WTC11 (cell line): ENCODE results near the gene MNX1. TPM values are rescaled to one million over a fixed set of nuclear protein-coding genes. Genes with fewer than 3 reads are reported as not detected.

Experiments used
- ATAC-seq: fragments of 200-7000 bp; cut with Tn5 transposase; 2 replicates; pipeline ENCODE4 v1.10.0; 2021; ENCODE audit warnings: mild to moderate bottlenecking, moderate library complexity
- CTCF ChIA-PET: fragments of 300-600 bp; sonication (Branson Sonifier 250); formaldehyde crosslinking; loops from one replicate; lab custom pipeline; 2021; ENCODE audit warnings: antibody characterized with exemption; lab: Charles Lee
- POLR2A ChIA-PET: fragments of 350-600 bp; sonication (Branson Sonifier 250); formaldehyde crosslinking; loops from one replicate; lab custom pipeline; 2021; ENCODE audit warnings: antibody characterized with exemption; lab: Charles Lee
- DNase-seq: peaks from one replicate; pipeline ENCODE4 v3.0.0; 2021; ENCODE audit warnings: low spot score
- H3K27ac Mint-ChIP-seq: 2 replicates; pipeline ENCODE4 v1.8.0; 2021; ENCODE audit warnings: mixed read lengths
- H3K27me3 Mint-ChIP-seq: 2 replicates; pipeline ENCODE4 v1.8.0; 2021; ENCODE audit warnings: low read depth, mild to moderate bottlenecking, moderate library complexity, mixed read lengths
- H3K36me3 Mint-ChIP-seq: 2 replicates; pipeline ENCODE4 v1.8.0; 2021; ENCODE audit warnings: mixed read lengths
- H3K4me1 Mint-ChIP-seq: 2 replicates; pipeline ENCODE4 v1.8.0; 2022; ENCODE audit warnings: mixed read lengths
- H3K4me3 Mint-ChIP-seq: 2 replicates; pipeline ENCODE4 v1.8.0; 2021; ENCODE audit warnings: mild to moderate bottlenecking, moderate library complexity, mixed read lengths
- H3K9me3 Mint-ChIP-seq: 2 replicates; pipeline ENCODE4 v1.8.0; 2021; ENCODE audit warnings: mixed read lengths
- ATF1 ChIP-seq: sonication (generic); formaldehyde crosslinking; IDR thresholded peaks from 2 replicates; pipeline ENCODE4 v1.8.1; 2023; ENCODE audit warnings: mild to moderate bottlenecking, moderate library complexity, missing genetic modification reagents
- CBFB ChIP-seq: sonication (generic); formaldehyde crosslinking; IDR thresholded peaks from 2 replicates; pipeline ENCODE4 v1.8.1; 2022; ENCODE audit warnings: mild to moderate bottlenecking, low read depth, missing genetic modification reagents
- CREM ChIP-seq: sonication (generic); formaldehyde crosslinking; IDR thresholded peaks from 2 replicates; pipeline ENCODE4 v1.8.1; 2022; ENCODE audit warnings: mild to moderate bottlenecking, missing genetic modification reagents, moderate library complexity
- GTF2I ChIP-seq: fragments of 250-450 bp; sonication (Bioruptor Pico); conservative IDR thresholded peaks from 2 replicates; pipeline ENCODE4 v1.4.0; 2021; ENCODE audit warnings: mild to moderate bottlenecking
- ZNF423 ChIP-seq: fragments of 250-450 bp; sonication (Bioruptor Pico); IDR thresholded peaks from 2 replicates; pipeline ENCODE4 v2.1.2; 2022; ENCODE audit warnings: mild to moderate bottlenecking, moderate library complexity
- total RNA-seq: library from RNA; stranded (reverse); gene quantifications from 3 replicates; pipeline ENCODE4 v1.2.3, GENCODE V29; 2021
- TF ChIP-seq, protein P1 (sequence below): sonication (generic); formaldehyde crosslinking; IDR thresholded peaks from 2 replicates; pipeline ENCODE4 v1.8.1; 2023; ENCODE audit warnings: mild to moderate bottlenecking, moderate library complexity, missing genetic modification reagents
- TF ChIP-seq, protein P2 (sequence below): sonication (generic); formaldehyde crosslinking; IDR thresholded peaks from 2 replicates; pipeline ENCODE4 v1.8.0; 2022; ENCODE audit warnings: mild to moderate bottlenecking, missing genetic modification reagents
- TF ChIP-seq, protein P3 (sequence below): sonication (generic); formaldehyde crosslinking; IDR thresholded peaks from 2 replicates; pipeline ENCODE4 v1.8.0; 2023; ENCODE audit warnings: mild to moderate bottlenecking, missing genetic modification reagents
- TF ChIP-seq, protein P4 (sequence below): sonication (generic); formaldehyde crosslinking; IDR thresholded peaks from 2 replicates; pipeline ENCODE4 v1.8.0; 2022; ENCODE audit warnings: mild to moderate bottlenecking, missing genetic modification reagents
- TF ChIP-seq, protein P5 (sequence below): sonication (generic); formaldehyde crosslinking; IDR thresholded peaks from 2 replicates; pipeline ENCODE4 v1.8.0; 2023; ENCODE audit warnings: missing genetic modification reagents
- TF ChIP-seq, protein P6 (sequence below): sonication (generic); formaldehyde crosslinking; IDR thresholded peaks from 2 replicates; pipeline ENCODE4 v1.8.1; 2022; ENCODE audit warnings: low read depth, missing genetic modification reagents, borderline replicate concordance
- TF ChIP-seq, protein P7 (sequence below): fragments of 250-450 bp; sonication (Bioruptor Pico); IDR thresholded peaks from 2 replicates; pipeline ENCODE4 v1.8.0; 2021; ENCODE audit warnings: mild to moderate bottlenecking
- TF ChIP-seq, protein P8 (sequence below): fragments of 250-450 bp; sonication (Bioruptor Pico); conservative IDR thresholded peaks from 2 replicates; pipeline ENCODE4 v1.9.0; 2021; ENCODE audit warnings: mild to moderate bottlenecking
- TF ChIP-seq, protein P9 (sequence below): fragments of 250-450 bp; sonication (Bioruptor Pico); IDR thresholded peaks from 2 replicates; pipeline ENCODE4 v2.1.2; 2022; ENCODE audit warnings: mild to moderate bottlenecking, moderate library complexity

The MNX1 gene
- total RNA-seq, 1 experiment from 2014 or later = 0.46 TPM

DNA sequence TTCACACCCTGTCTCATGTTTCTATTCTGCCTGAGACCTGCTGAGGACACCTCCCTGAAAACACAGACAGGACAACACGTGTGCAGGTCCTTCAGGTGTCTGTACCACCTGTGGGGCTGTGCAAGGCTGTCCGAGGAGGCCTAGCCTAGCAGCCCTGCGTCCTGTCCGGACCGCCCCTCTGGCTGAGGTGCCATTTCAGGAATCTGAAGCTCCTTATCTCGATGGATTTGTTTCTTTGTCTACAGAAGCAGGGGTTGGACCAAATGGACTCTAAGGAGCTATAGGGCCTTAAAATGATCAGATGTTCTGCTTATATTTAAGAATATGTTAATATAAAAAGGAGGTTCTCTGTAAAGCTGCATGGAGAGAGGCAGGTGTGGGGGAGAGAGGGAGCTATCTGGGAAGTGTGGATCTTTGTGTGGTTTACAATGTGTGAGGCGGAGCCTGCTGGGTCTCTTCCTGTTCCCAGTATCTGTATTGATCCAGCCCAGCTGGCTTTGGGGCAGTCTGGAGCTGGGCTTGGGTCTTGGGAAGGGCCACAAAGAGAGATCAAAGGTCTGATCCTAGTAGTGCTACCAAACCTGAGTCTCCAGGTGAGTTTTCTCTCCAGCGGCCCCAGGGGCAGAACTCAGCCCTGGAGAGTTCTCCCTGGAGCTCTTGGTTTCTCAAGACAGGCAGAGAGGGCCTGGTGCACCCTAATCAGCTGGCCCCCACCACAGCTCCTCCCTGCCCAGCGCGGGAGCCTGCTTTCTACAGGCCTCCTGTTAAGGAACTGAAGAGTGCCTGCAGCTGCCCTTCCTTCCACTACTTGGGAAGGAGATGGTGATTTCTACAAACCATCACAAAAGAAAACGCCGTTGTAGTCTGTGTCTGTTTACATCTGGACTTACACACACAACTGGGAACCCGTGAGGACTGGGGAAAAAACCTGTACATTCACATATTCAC is 3.4 kb upstream of the MNX1 start:
- CTCF ChIA-PET = interaction anchor here (1.0 to 3.1 kb wide), 4 partner anchors 27 to 260 kb away, joined by 3 to 14 read pairs (median 8); partner anchors contain the start of gene NOM1
- Mint-ChIP-seq H3K36me3 (no peaks in the 10 kb centered on the region), H3K4me3 (peak overlapping the region; percentile 18; the same call in 1 of the 2 replicates), H3K27me3 (peaks cover 90% of the 10 kb centered on the region)
- DNase-seq = peak; percentile 46
- TF ChIP-seq, protein P1, sequence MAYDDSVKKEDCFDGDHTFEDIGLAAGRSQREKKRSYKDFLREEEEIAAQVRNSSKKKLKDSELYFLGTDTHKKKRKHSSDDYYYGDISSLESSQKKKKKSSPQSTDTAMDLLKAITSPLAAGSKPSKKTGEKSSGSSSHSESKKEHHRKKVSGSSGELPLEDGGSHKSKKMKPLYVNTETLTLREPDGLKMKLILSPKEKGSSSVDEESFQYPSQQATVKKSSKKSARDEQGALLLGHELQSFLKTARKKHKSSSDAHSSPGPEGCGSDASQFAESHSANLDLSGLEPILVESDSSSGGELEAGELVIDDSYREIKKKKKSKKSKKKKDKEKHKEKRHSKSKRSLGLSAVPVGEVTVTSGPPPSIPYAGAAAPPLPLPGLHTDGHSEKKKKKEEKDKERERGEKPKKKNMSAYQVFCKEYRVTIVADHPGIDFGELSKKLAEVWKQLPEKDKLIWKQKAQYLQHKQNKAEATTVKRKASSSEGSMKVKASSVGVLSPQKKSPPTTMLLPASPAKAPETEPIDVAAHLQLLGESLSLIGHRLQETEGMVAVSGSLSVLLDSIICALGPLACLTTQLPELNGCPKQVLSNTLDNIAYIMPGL = no peak
- TF ChIP-seq, all 79 proteins: peak for 0
- Mint-ChIP-seq H3K4me1 (peaks cover 62% of the 10 kb centered on the region), H3K9me3 (no peaks in the 10 kb centered on the region), H3K27ac (no peak overlapping the region)
- peak; percentile 35 for ATAC-seq
- POLR2A ChIA-PET = no interaction called here

DNA sequence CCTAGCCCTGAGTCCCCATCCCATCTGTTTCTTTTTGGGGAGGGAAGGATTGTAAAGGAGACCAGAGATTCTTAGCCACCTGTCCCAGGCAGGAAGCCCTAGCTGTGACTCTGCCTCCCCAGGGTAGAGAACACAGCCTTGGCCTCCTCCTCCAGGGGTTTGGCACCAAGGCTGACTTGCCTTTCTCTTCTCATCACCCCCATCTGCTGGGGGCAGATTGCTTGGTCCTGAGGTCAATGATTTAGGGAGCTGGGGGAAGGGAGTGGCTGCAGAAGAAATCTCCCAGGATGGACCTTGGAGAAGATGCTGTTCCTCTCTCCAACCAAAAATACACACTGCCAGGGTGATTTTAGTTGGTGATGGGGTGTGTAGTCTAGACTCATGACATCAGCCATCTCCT is 2.6 kb upstream of the MNX1 start:
- ATAC-seq (no peak), DNase-seq (no peak)
- peaks cover 60% of the 10 kb centered on the region for H3K4me1 Mint-ChIP-seq
- H3K36me3 Mint-ChIP-seq = no peaks in the 10 kb centered on the region
- no peaks in the 10 kb centered on the region for H3K9me3 Mint-ChIP-seq
- H3K27ac Mint-ChIP-seq = no peak overlapping the region
- peaks cover 90% of the 10 kb centered on the region for H3K27me3 Mint-ChIP-seq
- ChIA-PET POLR2A (no interaction called here), CTCF (interaction anchor here (0.9 to 3.1 kb wide), 5 partner anchors 19 to 260 kb away, joined by 3 to 14 read pairs (median 3); partner anchors contain the start of gene NOM1)
- H3K4me3 Mint-ChIP-seq = no peak overlapping the region
- TF ChIP-seq ZNF423 (CRISPR knock-in tag) (no peak), ATF1 (CRISPR knock-in tag) (no peak), CBFB (CRISPR knock-in tag) (no peak), GTF2I (no peak), CREM (no peak)
- TF ChIP-seq, protein P2, sequence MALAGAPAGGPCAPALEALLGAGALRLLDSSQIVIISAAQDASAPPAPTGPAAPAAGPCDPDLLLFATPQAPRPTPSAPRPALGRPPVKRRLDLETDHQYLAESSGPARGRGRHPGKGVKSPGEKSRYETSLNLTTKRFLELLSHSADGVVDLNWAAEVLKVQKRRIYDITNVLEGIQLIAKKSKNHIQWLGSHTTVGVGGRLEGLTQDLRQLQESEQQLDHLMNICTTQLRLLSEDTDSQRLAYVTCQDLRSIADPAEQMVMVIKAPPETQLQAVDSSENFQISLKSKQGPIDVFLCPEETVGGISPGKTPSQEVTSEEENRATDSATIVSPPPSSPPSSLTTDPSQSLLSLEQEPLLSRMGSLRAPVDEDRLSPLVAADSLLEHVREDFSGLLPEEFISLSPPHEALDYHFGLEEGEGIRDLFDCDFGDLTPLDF (CRISPR knock-in tag) = no peak
- TF ChIP-seq, protein P3, sequence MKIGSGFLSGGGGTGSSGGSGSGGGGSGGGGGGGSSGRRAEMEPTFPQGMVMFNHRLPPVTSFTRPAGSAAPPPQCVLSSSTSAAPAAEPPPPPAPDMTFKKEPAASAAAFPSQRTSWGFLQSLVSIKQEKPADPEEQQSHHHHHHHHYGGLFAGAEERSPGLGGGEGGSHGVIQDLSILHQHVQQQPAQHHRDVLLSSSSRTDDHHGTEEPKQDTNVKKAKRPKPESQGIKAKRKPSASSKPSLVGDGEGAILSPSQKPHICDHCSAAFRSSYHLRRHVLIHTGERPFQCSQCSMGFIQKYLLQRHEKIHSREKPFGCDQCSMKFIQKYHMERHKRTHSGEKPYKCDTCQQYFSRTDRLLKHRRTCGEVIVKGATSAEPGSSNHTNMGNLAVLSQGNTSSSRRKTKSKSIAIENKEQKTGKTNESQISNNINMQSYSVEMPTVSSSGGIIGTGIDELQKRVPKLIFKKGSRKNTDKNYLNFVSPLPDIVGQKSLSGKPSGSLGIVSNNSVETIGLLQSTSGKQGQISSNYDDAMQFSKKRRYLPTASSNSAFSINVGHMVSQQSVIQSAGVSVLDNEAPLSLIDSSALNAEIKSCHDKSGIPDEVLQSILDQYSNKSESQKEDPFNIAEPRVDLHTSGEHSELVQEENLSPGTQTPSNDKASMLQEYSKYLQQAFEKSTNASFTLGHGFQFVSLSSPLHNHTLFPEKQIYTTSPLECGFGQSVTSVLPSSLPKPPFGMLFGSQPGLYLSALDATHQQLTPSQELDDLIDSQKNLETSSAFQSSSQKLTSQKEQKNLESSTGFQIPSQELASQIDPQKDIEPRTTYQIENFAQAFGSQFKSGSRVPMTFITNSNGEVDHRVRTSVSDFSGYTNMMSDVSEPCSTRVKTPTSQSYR = no peak
- TF ChIP-seq, protein P4, sequence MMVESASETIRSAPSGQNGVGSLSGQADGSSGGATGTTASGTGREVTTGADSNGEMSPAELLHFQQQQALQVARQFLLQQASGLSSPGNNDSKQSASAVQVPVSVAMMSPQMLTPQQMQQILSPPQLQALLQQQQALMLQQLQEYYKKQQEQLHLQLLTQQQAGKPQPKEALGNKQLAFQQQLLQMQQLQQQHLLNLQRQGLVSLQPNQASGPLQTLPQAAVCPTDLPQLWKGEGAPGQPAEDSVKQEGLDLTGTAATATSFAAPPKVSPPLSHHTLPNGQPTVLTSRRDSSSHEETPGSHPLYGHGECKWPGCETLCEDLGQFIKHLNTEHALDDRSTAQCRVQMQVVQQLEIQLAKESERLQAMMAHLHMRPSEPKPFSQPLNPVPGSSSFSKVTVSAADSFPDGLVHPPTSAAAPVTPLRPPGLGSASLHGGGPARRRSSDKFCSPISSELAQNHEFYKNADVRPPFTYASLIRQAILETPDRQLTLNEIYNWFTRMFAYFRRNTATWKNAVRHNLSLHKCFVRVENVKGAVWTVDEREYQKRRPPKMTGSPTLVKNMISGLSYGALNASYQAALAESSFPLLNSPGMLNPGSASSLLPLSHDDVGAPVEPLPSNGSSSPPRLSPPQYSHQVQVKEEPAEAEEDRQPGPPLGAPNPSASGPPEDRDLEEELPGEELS (CRISPR knock-in tag) = no peak
- TF ChIP-seq, protein P5, sequence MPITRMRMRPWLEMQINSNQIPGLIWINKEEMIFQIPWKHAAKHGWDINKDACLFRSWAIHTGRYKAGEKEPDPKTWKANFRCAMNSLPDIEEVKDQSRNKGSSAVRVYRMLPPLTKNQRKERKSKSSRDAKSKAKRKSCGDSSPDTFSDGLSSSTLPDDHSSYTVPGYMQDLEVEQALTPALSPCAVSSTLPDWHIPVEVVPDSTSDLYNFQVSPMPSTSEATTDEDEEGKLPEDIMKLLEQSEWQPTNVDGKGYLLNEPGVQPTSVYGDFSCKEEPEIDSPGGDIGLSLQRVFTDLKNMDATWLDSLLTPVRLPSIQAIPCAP (CRISPR knock-in tag) = no peak
- TF ChIP-seq, protein P6, sequence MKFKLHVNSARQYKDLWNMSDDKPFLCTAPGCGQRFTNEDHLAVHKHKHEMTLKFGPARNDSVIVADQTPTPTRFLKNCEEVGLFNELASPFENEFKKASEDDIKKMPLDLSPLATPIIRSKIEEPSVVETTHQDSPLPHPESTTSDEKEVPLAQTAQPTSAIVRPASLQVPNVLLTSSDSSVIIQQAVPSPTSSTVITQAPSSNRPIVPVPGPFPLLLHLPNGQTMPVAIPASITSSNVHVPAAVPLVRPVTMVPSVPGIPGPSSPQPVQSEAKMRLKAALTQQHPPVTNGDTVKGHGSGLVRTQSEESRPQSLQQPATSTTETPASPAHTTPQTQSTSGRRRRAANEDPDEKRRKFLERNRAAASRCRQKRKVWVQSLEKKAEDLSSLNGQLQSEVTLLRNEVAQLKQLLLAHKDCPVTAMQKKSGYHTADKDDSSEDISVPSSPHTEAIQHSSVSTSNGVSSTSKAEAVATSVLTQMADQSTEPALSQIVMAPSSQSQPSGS = no peak
- TF ChIP-seq, protein P1 = no peak
- TF ChIP-seq, protein P7, sequence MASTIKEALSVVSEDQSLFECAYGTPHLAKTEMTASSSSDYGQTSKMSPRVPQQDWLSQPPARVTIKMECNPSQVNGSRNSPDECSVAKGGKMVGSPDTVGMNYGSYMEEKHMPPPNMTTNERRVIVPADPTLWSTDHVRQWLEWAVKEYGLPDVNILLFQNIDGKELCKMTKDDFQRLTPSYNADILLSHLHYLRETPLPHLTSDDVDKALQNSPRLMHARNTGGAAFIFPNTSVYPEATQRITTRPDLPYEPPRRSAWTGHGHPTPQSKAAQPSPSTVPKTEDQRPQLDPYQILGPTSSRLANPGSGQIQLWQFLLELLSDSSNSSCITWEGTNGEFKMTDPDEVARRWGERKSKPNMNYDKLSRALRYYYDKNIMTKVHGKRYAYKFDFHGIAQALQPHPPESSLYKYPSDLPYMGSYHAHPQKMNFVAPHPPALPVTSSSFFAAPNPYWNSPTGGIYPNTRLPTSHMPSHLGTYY (CRISPR knock-in tag) = no peak
- TF ChIP-seq, protein P8, sequence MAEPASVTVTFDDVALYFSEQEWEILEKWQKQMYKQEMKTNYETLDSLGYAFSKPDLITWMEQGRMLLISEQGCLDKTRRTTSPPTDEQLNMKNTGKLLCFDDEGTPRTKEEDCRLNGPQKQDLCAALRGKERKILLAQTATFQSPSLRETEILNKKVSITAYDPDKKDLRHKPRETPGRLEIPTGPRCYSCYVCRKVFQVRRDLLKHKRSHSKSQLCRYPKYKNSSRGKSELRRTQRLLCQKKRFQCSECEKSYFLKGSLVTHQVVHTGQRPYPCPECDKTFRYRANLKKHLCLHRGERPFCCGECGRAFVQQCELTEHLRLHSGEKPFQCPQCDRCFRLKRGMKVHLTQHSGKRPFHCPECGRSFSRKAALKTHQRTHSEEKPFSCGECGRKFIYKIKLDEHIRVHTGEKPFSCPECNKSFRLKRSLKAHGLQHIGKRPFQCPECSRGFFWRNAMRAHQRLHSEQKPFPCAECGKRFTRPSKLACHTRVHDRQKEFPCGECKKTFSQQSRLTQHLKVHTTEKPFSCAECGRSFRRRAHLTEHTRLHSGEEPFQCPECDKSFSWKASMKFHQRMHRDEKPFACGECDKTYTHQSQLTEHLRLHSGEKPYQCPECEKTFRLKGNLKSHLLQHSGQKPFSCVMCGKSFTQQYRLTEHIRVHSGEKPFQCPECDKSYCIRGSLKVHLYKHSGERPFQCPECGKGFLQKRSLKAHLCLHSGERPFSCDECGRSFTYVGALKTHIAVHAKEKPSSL (CRISPR knock-in tag) = no peak
- TF ChIP-seq, protein P9, sequence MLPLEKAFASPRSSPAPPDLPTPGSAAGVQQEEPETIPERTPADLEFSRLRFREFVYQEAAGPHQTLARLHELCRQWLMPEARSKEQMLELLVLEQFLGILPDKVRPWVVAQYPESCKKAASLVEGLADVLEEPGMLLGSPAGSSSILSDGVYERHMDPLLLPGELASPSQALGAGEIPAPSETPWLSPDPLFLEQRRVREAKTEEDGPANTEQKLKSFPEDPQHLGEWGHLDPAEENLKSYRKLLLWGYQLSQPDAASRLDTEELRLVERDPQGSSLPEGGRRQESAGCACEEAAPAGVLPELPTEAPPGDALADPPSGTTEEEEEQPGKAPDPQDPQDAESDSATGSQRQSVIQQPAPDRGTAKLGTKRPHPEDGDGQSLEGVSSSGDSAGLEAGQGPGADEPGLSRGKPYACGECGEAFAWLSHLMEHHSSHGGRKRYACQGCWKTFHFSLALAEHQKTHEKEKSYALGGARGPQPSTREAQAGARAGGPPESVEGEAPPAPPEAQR = no peak
